EH (cell line): ENCODE measurements around the gene MMP10.
A peak's percentile ranks its signal among the peaks of the same experiment; 100 is the strongest.

ENCODE experiments used
- DNase-seq: peaks from one replicate; pipeline ENCODE4 v3.0.0-alpha.2; 2015; ENCODE audit warnings: low read depth

MMP10 gene

GRCh38 chr11:102780491-102780918 lies at the start of gene MMP10:
MMP10 (minus strand) TSS chr11:102780628; CDS start chr11:102780591, 37 bp downstream.
- DNase-seq, result peak; percentile 77

GRCh38 chr11:102829316-102830000 lies 49.0 kb upstream of the MMP10 start:
- DNase-seq, result no peak

- no peak for DNase-seq
Measured at GRCh38 chr11:102824556-102824955, 44.1 kb upstream of the MMP10 start.

- no peak for DNase-seq
Measured at GRCh38 chr11:102819491-102819890, 39.1 kb upstream of the MMP10 start.

GRCh38 chr11:102813484-102813883 lies 33.1 kb upstream of the MMP10 start:
- no peak for DNase-seq

GRCh38 chr11:102812188-102812587 lies 31.8 kb upstream of the MMP10 start:
- DNase-seq, result no peak

GRCh38 chr11:102810950-102811660 lies 30.7 kb upstream of the MMP10 start:
- DNase-seq, result peak; percentile 50

- DNase-seq, result no peak
Measured at GRCh38 chr11:102809971-102810370, 29.5 kb upstream of the MMP10 start.

GRCh38 chr11:102807921-102808320 lies 27.5 kb upstream of the MMP10 start:
- peak; percentile 36 for DNase-seq

GRCh38 chr11:102806296-102806695 lies 25.9 kb upstream of the MMP10 start:
- peak; percentile 78 for DNase-seq

- DNase-seq, result peak; percentile 97
Measured at GRCh38 chr11:102802341-102802740, 21.9 kb upstream of the MMP10 start.

GRCh38 chr11:102800767-102801166 lies 20.3 kb upstream of the MMP10 start:
- DNase-seq, result peak; percentile 28

GRCh38 chr11:102799681-102800340 lies 19.4 kb upstream of the MMP10 start:
- DNase-seq, result peak; percentile 84

- DNase-seq, result peak; percentile 90
Measured at GRCh38 chr11:102798012-102798746, 17.8 kb upstream of the MMP10 start, which contains the start of gene MMP1. MMP1 (minus strand) TSS chr11:102798160; CDS start chr11:102798092, 68 bp downstream.

GRCh38 chr11:102794382-102794781 lies 14.0 kb upstream of the MMP10 start:
- peak; percentile 66 for DNase-seq

GRCh38 chr11:102793677-102794290 lies 13.4 kb upstream of the MMP10 start:
- no peak for DNase-seq

GRCh38 chr11:102792604-102793003 lies 12.2 kb upstream of the MMP10 start:
- DNase-seq, result no peak

GRCh38 chr11:102791271-102792036 lies 11.0 kb upstream of the MMP10 start:
- DNase-seq, result peak; percentile 18

GRCh38 chr11:102788334-102788995 lies 8.0 kb upstream of the MMP10 start:
- DNase-seq, result no peak

GRCh38 chr11:102784380-102784779 lies 4.0 kb upstream of the MMP10 start:
- no peak for DNase-seq
